Endodermal cell (in vitro differentiated cells): ENCODE measurements around the gene DYNC1I1. TPM values are rescaled to one million over a fixed set of nuclear protein-coding genes. Genes with fewer than 3 reads are reported as not detected.

ENCODE experiments used
- DNase-seq: peaks from one replicate; pipeline ENCODE4 v3.0.0-alpha.2; 2017
- H3K27ac ChIP-seq: 2 replicates; pipeline ENCODE4 v1.5.1; 2013; ENCODE audit warnings: mild to moderate bottlenecking, low read depth, low read length, moderate library complexity
- H3K27me3 ChIP-seq: 2 replicates; pipeline ENCODE4 v1.6.1; 2013; ENCODE audit warnings: mild to moderate bottlenecking, low read length, moderate library complexity; ENCODE audit not compliant: insufficient read depth, control insufficient read depth, poor library complexity, severe bottlenecking
- H3K36me3 ChIP-seq: 2 replicates; pipeline ENCODE4 v1.7.0; 2013; ENCODE audit warnings: mild to moderate bottlenecking, low read length, moderate library complexity; ENCODE audit not compliant: control insufficient read depth, insufficient read depth
- H3K4me1 ChIP-seq: one replicate; pipeline ENCODE4 v1.7.0; 2013; ENCODE audit warnings: low read length; ENCODE audit not compliant: control insufficient read depth, insufficient read depth
- H3K4me3 ChIP-seq: 2 replicates; pipeline ENCODE4 v1.5.1; 2013; ENCODE audit warnings: mild to moderate bottlenecking, low read length, moderate library complexity
- H3K9ac ChIP-seq: 2 replicates; pipeline ENCODE4 v1.6.1; 2013; ENCODE audit warnings: mild to moderate bottlenecking, low read length, moderate library complexity; ENCODE audit not compliant: poor library complexity, severe bottlenecking; ENCODE audit errors: extremely low read depth
- H3K9me3 ChIP-seq: 2 replicates; pipeline ENCODE4 v1.6.1; 2013; ENCODE audit warnings: mild to moderate bottlenecking, low read length, moderate library complexity; ENCODE audit not compliant: control insufficient read depth
- H3K27ac Mint-ChIP-seq: 2 replicates; pipeline ENCODE4 v1.8.0; 2020; ENCODE audit warnings: mixed read lengths
- H3K27me3 Mint-ChIP-seq: 2 replicates; pipeline ENCODE4 v1.8.0; 2021; ENCODE audit warnings: mild to moderate bottlenecking, mixed read lengths; ENCODE audit not compliant: insufficient read depth
- H3K36me3 Mint-ChIP-seq: 2 replicates; pipeline ENCODE4 v1.8.0; 2020; ENCODE audit warnings: low read depth, mixed read lengths
- H3K4me1 Mint-ChIP-seq: 2 replicates; pipeline ENCODE4 v1.8.0; 2020; ENCODE audit warnings: mixed read lengths
- H3K4me3 Mint-ChIP-seq: 2 replicates; pipeline ENCODE4 v1.8.0; 2020; ENCODE audit warnings: mild to moderate bottlenecking, moderate library complexity, mixed read lengths
- H3K9me3 Mint-ChIP-seq: 2 replicates; pipeline ENCODE4 v1.8.0; 2020; ENCODE audit warnings: mild to moderate bottlenecking, mixed read lengths
- WGBS, 2 experiments: methylation state at CpG; one replicate each; pipeline versions ENCODE4 v1.1.5 to v1.1.7; 2013; ENCODE audit warnings: missing lambda C conversion rate in 2 of 2, mixed read lengths in 1 of 2; ENCODE audit not compliant: insufficient coverage in 1 of 2, insufficient read length in 1 of 2; 5-methylcytosine and 5-hydroxymethylcytosine counted together
- long read RNA-seq, 4 experiments: library from polyadenylated mRNA in 2 of 4; library from RNA in 1 of 4; library from capped mRNA in 1 of 4; stranded (forward) in 3 of 4; unstranded in 1 of 4; transcript quantifications; one replicate each; pipeline ENCODE4 v2.0.0, GENCODE V29; 2020 to 2021; ENCODE audit warnings: inconsistent platforms in 1 of 4
- polyA plus RNA-seq, 2 experiments: library from polyadenylated mRNA; stranded (reverse); fragments of 50-300 nt; gene quantifications; one replicate each; pipeline ENCODE4 v1.2.3, GENCODE V29; 2013
- total RNA-seq, 2 donors: library from RNA; stranded (reverse); fragmentation: NEBNext Ultra II Directional in 1 of 2; extraction: Animal tissue kit (Norgen Biotek cat#: 25700) in 1 of 2; gene quantifications; 2 replicates in 1 of 2; 3 replicates in 1 of 2; pipeline ENCODE4 v1.2.1, GENCODE V29; 2021
- TF ChIP-seq, protein P1 (sequence below): fragments of 200-600 bp; sonication (generic); conservative IDR thresholded peaks from 2 replicates; pipeline ENCODE4 v1.5.0; 2021; ENCODE audit warnings: antibody characterized with exemption, mild to moderate bottlenecking

The DYNC1I1 gene
- 1 to 10 TPM; 6.5 to 7.2 TPM for total RNA-seq
- 3.2 TPM for polyA plus RNA-seq (2013, experiment 1 of 2)
- 4.3 TPM for polyA plus RNA-seq (2013, experiment 2 of 2)
- long read RNA-seq, experiment 1, partial matches to known transcripts, result 1 of 3 reads
- long read RNA-seq, experiment 1, other reads (novel, unspliced or antisense), result 1 of 3 reads
- long read RNA-seq, experiment 2, transcript DYNC1I1-202 (16 exons, 2,843 nt), result major isoform, 8 of 19 reads
- long read RNA-seq, experiment 2, partial matches to known transcripts, result 2 of 19 reads
- long read RNA-seq, experiment 2, other reads (novel, unspliced or antisense), result 6 of 19 reads
- long read RNA-seq, experiment 3, transcript DYNC1I1-202 (16 exons, 2,843 nt), result major isoform, 8 of 34 reads
- long read RNA-seq, experiment 3, partial matches to known transcripts, result 7 of 34 reads
- long read RNA-seq, experiment 3, other reads (novel, unspliced or antisense), result 16 of 34 reads
- long read RNA-seq, experiment 4, partial matches to known transcripts, result 6 of 9 reads
- long read RNA-seq, experiment 4, other reads (novel, unspliced or antisense), result 3 of 9 reads

GRCh38 chr7:95772298-95772770 is at the start of gene DYNC1I1:
Gene DYNC1I1 (plus strand): TSS chr7:95772554. CDS start chr7:95804730, 32,176 bp downstream.
- H3K4me1 ChIP-seq, result peaks cover 12% of the 10 kb centered on the region
- H3K9me3 ChIP-seq, result no peaks in the 10 kb centered on the region
- H3K27me3 ChIP-seq, result no peaks in the 10 kb centered on the region
- H3K9ac ChIP-seq, result peak within 1 kb of the TSS; percentile 26
- Mint-ChIP-seq H3K36me3 (no peaks in the 10 kb centered on the region), H3K27ac (no peak within 1 kb of the TSS), H3K4me1 (peaks cover 18% of the 10 kb centered on the region), H3K9me3 (no peaks in the 10 kb centered on the region), H3K27me3 (peaks cover 20% of the 10 kb centered on the region), H3K4me3 (peak within 1 kb of the TSS; percentile 59)
- peak within 1 kb of the TSS; percentile 84 for H3K4me3 ChIP-seq
- H3K27ac ChIP-seq, result no peak within 1 kb of the TSS
- 1 to 2% methylated on average over 14 to 49 of the region's 49 CpGs for WGBS, 2 experiments
- peak; percentile 87 for DNase-seq
- no peaks in the 10 kb centered on the region for H3K36me3 ChIP-seq
- TF ChIP-seq, protein P1, sequence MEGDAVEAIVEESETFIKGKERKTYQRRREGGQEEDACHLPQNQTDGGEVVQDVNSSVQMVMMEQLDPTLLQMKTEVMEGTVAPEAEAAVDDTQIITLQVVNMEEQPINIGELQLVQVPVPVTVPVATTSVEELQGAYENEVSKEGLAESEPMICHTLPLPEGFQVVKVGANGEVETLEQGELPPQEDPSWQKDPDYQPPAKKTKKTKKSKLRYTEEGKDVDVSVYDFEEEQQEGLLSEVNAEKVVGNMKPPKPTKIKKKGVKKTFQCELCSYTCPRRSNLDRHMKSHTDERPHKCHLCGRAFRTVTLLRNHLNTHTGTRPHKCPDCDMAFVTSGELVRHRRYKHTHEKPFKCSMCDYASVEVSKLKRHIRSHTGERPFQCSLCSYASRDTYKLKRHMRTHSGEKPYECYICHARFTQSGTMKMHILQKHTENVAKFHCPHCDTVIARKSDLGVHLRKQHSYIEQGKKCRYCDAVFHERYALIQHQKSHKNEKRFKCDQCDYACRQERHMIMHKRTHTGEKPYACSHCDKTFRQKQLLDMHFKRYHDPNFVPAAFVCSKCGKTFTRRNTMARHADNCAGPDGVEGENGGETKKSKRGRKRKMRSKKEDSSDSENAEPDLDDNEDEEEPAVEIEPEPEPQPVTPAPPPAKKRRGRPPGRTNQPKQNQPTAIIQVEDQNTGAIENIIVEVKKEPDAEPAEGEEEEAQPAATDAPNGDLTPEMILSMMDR, result peak; percentile 14

DNA sequence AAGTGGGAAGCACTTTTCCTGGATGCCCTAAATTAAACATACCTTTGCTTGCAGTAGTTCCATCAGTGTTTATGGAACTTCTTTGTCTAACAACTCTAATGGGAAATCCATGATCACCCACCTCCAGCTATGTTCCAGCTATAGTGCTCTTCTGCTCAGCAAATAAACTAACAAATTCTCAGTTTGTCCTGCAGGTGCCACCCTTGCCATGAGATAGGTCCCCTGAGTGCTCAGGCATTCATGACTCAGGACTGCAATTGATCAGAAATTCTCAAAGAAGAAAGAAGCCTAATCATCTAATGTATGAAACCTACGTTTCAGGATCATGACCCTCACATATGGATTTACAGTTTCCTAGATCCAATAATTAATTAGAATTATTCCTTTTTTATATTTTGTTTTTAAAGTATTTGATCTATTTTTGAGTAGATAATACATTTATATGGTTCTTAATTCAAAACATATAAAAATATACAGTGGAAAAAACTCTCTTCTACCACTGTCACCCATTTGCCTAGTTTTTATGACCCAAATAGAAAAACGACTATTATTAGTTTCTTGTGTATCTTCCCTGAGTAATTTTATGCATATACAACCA is 48.7 kb upstream of the DYNC1I1 start:
- Histone ChIP-seq H3K36me3 (no peaks in the 10 kb centered on the region), H3K9me3 (no peaks in the 10 kb centered on the region), H3K9ac (no peak overlapping the region), H3K4me3 (no peak overlapping the region), H3K27ac (no peak overlapping the region), H3K27me3 (no peaks in the 10 kb centered on the region), H3K4me1 (no peaks in the 10 kb centered on the region)
- H3K4me3 Mint-ChIP-seq, result no peak overlapping the region
- H3K27me3 Mint-ChIP-seq, result peaks cover 2% of the 10 kb centered on the region
- H3K4me1 Mint-ChIP-seq, result peaks cover 3% of the 10 kb centered on the region
- TF ChIP-seq, protein P1, result peak; percentile 88
- DNase-seq, result peak; percentile 84
- no peaks in the 10 kb centered on the region for H3K9me3 Mint-ChIP-seq
- no peaks in the 10 kb centered on the region for H3K36me3 Mint-ChIP-seq
- H3K27ac Mint-ChIP-seq, result no peak overlapping the region
- whole genome bisulfite sequencing, 2 experiments, result 13% methylated on average over 1 of the region's 2 CpGs; no CpG with 5 or more reads in 1 of the 2 experiments

DNA sequence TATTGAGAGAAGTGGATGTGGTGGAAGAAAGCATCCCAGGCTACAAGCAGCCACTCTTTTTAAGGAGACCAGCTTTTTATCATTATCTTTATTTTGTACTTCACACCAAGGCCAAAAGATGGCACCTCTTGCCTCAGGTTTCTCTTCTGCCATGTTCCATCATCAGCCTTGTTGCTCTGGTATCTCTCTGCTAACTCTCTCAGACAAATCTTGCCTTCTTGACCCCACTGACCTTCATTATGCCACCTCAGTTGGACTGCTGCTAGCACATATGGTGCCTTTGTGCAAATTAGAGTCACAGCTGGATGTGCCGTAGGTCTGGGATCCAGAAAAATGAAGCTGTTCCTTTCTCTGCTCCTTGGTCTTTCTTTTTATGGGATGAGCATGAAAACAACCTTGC is 47.1 kb upstream of the DYNC1I1 start:
- no peak overlapping the region for H3K4me3 Mint-ChIP-seq
- Histone ChIP-seq H3K4me3 (no peak overlapping the region), H3K9me3 (no peaks in the 10 kb centered on the region), H3K27ac (no peak overlapping the region), H3K9ac (no peak overlapping the region), H3K27me3 (no peaks in the 10 kb centered on the region), H3K36me3 (no peaks in the 10 kb centered on the region), H3K4me1 (no peaks in the 10 kb centered on the region)
- H3K36me3 Mint-ChIP-seq, result no peaks in the 10 kb centered on the region
- H3K27me3 Mint-ChIP-seq, result peaks cover 2% of the 10 kb centered on the region
- 40 to 87% methylated on average over 1 of the region's 1 CpG for WGBS, 2 experiments
- no peaks in the 10 kb centered on the region for H3K9me3 Mint-ChIP-seq
- TF ChIP-seq, protein P1, result peak; percentile 64
- no peak for DNase-seq
- H3K27ac Mint-ChIP-seq, result no peak overlapping the region
- peaks cover 3% of the 10 kb centered on the region for H3K4me1 Mint-ChIP-seq
